Smooth muscle cell (in vitro differentiated cells): Measurements from ENCODE around the gene SLC38A10. TPM values are rescaled to one million over a fixed set of nuclear protein-coding genes. Genes with fewer than 3 reads are reported as not detected.
A peak's percentile ranks its signal among the peaks of the same experiment; 100 is the strongest.

ENCODE experiments used
- DNase-seq: peaks from one replicate; lab custom pipeline; 2025; ENCODE audit not compliant: unreplicated experiment; lab: John Stamatoyannopoulos, UW
- H2AFZ ChIP-seq: fragments of 200-600 bp; sonication (generic); 2 replicates; pipeline ENCODE4 v1.6.0; 2016; ENCODE audit warnings: antibody characterized with exemption, low read depth, mild to moderate bottlenecking
- H3F3A ChIP-seq: fragments of 200-600 bp; sonication (generic); 2 replicates; pipeline ENCODE4 v1.6.0; 2017; ENCODE audit warnings: antibody characterized with exemption, low read depth
- H3K27ac ChIP-seq: fragments of 200-600 bp; sonication (generic); 2 replicates; pipeline ENCODE4 v1.5.1; 2016; ENCODE audit warnings: low read depth, mild to moderate bottlenecking
- H3K27me3 ChIP-seq: fragments of 200-600 bp; sonication (generic); 2 replicates; pipeline ENCODE4 v1.6.1; 2016; ENCODE audit warnings: low read depth, mild to moderate bottlenecking
- H3K36me3 ChIP-seq: fragments of 200-600 bp; sonication (generic); 2 replicates; pipeline ENCODE4 v1.5.1; 2016; ENCODE audit warnings: low read depth
- H3K4me1 ChIP-seq: fragments of 200-600 bp; sonication (generic); 2 replicates; pipeline ENCODE4 v1.5.1; 2016; ENCODE audit warnings: low read depth
- H3K4me2 ChIP-seq: fragments of 200-600 bp; sonication (generic); 2 replicates; pipeline ENCODE4 v1.6.0; 2016; ENCODE audit warnings: mild to moderate bottlenecking
- H3K4me3 ChIP-seq: fragments of 200-600 bp; sonication (generic); 2 replicates; pipeline ENCODE4 v1.5.1; 2016; ENCODE audit warnings: mild to moderate bottlenecking
- H3K79me2 ChIP-seq: fragments of 200-600 bp; sonication (generic); 2 replicates; pipeline ENCODE4 v1.6.0; 2016; ENCODE audit warnings: low read depth, mild to moderate bottlenecking
- H3K9ac ChIP-seq: fragments of 200-600 bp; sonication (generic); 2 replicates; pipeline ENCODE4 v1.6.0; 2016; ENCODE audit warnings: low read depth
- H3K9me3 ChIP-seq: fragments of 200-600 bp; sonication (generic); replicated peaks from 2 replicates; pipeline ENCODE4 v1.5.1; 2016; ENCODE audit warnings: low read depth
- H4K20me1 ChIP-seq: fragments of 200-600 bp; sonication (generic); 2 replicates; pipeline ENCODE4 v1.6.0; 2016; ENCODE audit warnings: low read depth
- CTCF ChIP-seq: fragments of 200-600 bp; sonication (generic); IDR thresholded peaks from 2 replicates; pipeline ENCODE4 v1.5.1; 2017; ENCODE audit warnings: borderline replicate concordance, mild to moderate bottlenecking, antibody characterized with exemption; ENCODE audit not compliant: insufficient read depth, poor library complexity, severe bottlenecking
- WGBS: methylation state at CpG from one replicate; pipeline ENCODE4 v1.1.7; 2016; ENCODE audit warnings: low lambda C conversion rate; 5-methylcytosine and 5-hydroxymethylcytosine counted together
- polyA plus RNA-seq: library from polyadenylated mRNA; unstranded; fragments of >200 nt; fragmentation: Nextera tagmentation; extraction: Ambion mirVana; gene quantifications from 2 replicates; pipeline ENCODE4 v1.2.1, GENCODE V29; 2016
- total RNA-seq: library from RNA; depleted of rRNA; stranded (reverse); fragments of >200 nt; gene quantifications from 2 replicates; pipeline ENCODE4 v1.2.3, GENCODE V29; 2014

SLC38A10 gene
- total and polyA plus RNA-seq, 2 experiments from 2014 or later, result 61.6 to 97.1 TPM

DNA sequence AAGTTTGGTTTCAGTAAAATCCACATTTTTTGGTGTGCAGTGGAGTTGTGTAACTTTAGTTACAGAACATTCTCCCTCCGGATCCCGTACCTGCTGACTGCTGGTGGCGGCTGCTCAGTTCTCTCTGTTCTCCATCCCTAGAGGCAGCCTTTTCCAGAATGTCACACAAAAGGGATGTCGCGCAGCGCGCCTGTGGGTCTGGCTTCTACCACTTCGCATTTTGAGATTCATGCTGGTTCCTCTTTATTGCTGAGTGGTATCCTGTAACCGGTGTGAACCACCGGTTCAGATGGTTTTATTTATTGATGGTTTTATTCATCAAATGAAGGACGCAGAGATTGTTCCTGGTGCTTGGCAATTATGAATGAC is 71.4 kb downstream of the SLC38A10 start:
- no peaks in the 10 kb centered on the region for H3K9me3 ChIP-seq
- H3K9ac ChIP-seq, result no peak overlapping the region
- peak overlapping the region; percentile 42 for H3K4me3 ChIP-seq
- 40% methylated on average over 11 of the region's 11 CpGs for WGBS
- H3K4me2 ChIP-seq, result peak overlapping the region; percentile 86
- no peaks in the 10 kb centered on the region for H3F3A ChIP-seq
- H3K4me1 ChIP-seq, result peaks cover 17% of the 10 kb centered on the region
- H3K27ac ChIP-seq, result no peak overlapping the region
- TF ChIP-seq CTCF, result no peak
- no peaks in the 10 kb centered on the region for H3K27me3 ChIP-seq
- DNase-seq, result no peak
- H2AFZ ChIP-seq, result peak overlapping the region; percentile 92
- peaks cover 7% of the 10 kb centered on the region for H3K79me2 ChIP-seq
- no peaks in the 10 kb centered on the region for H4K20me1 ChIP-seq
- no peaks in the 10 kb centered on the region for H3K36me3 ChIP-seq

DNA sequence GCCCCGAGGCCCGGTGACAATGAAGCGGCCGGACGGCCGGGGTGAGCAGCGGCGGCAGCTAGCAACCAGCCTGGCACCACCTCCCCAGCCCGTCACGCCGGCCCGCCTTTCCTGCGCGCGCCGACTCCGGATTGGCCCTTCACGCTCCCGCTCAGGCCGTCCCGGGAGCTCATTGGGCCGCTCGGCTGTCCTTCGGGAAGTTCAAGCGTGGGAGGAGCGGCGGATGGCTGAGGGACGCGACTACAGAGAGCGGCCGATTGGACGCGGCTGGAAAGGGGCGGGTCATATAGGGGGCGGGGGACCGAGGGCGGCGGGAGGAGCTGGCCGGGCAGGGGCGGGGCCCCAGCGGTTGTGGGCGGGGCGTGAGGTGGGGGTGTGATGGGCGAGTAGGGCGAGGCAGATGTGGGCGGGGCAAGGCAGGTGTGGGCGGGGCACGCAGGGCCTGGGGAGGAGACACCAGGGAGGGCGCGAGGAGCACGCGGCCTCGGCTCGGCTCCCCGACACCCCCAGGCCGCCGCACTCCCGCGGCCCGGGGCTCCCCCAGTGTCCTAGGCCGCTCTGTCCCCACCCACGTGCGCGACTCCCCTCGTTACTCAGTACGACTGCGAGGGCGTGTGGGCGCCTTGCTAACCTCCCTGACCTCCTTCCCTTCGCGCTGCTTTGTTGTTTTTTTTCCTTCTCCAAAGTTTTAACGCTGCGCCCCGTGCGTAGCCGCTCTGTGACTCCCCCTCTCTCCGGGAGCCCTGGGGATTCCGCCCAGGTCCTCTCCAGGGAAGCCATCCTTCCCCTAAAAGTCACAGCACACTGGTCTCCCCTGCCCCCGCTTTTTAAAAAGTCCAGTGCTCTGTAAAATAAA is 72.0 kb downstream of the SLC38A10 start, which contains the start of gene CEP131:
Gene CEP131 (minus strand): TSS at position 60 of the 856 bp plus-strand sequence. CDS start 2,909 bp downstream, outside the sequence.
- Histone ChIP-seq H3K4me3 (peak within 1 kb of the TSS; percentile 95), H3K27ac (no peak within 1 kb of the TSS), H3K27me3 (no peaks in the 10 kb centered on the region), H3K36me3 (no peaks in the 10 kb centered on the region), H3K9me3 (no peaks in the 10 kb centered on the region), H3F3A (no peaks in the 10 kb centered on the region), H4K20me1 (no peaks in the 10 kb centered on the region), H3K79me2 (peaks cover 7% of the 10 kb centered on the region), H3K4me1 (peaks cover 17% of the 10 kb centered on the region), H3K9ac (peak within 1 kb of the TSS; percentile 80), H3K4me2 (peak within 1 kb of the TSS; percentile 100), H2AFZ (peak within 1 kb of the TSS; percentile 92)
- no peak for TF ChIP-seq CTCF
- 2% methylated on average over 48 of the region's 79 CpGs for WGBS
- peak; percentile 95 for DNase-seq

GRCh38 chr17:81222620-81222905 is 72.5 kb downstream of the SLC38A10 start:
- no peaks in the 10 kb centered on the region for H3K36me3 ChIP-seq
- H3K4me2 ChIP-seq, result peak overlapping the region; percentile 100
- no peaks in the 10 kb centered on the region for H3K27me3 ChIP-seq
- WGBS, result 1% methylated on average over 22 of the region's 30 CpGs
- no peak for TF ChIP-seq CTCF
- no peaks in the 10 kb centered on the region for H3K9me3 ChIP-seq
- no peak overlapping the region for H3K27ac ChIP-seq
- peaks cover 17% of the 10 kb centered on the region for H3K4me1 ChIP-seq
- H2AFZ ChIP-seq, result peak overlapping the region; percentile 91
- peak overlapping the region; percentile 95 for H3K4me3 ChIP-seq
- no peak for DNase-seq
- no peaks in the 10 kb centered on the region for H3F3A ChIP-seq
- peaks cover 7% of the 10 kb centered on the region for H3K79me2 ChIP-seq
- H4K20me1 ChIP-seq, result no peaks in the 10 kb centered on the region
- peak overlapping the region; percentile 80 for H3K9ac ChIP-seq
